GM23338 (cell line): ENCODE results near the gene HAP1. TPM values are rescaled to one million over a fixed set of nuclear protein-coding genes. Genes with fewer than 3 reads are reported as not detected.

Experiments
- ATAC-seq: fragments of 200-7000 bp; cut with Tn5 transposase; 3 replicates; pipeline ENCODE4 v1.9.1; 2020
- DNase-seq: peaks from one replicate; pipeline ENCODE4 v3.0.0-alpha.2; 2015; ENCODE audit warnings: low spot score
- H2AFZ ChIP-seq: fragments of 200-600 bp; sonication (generic); 2 replicates; pipeline ENCODE4 v1.8.0; 2016; ENCODE audit warnings: antibody characterized with exemption, mild to moderate bottlenecking, moderate library complexity
- H3F3A ChIP-seq: fragments of 200-600 bp; sonication (generic); replicated peaks from 2 replicates; pipeline ENCODE4 v1.8.0; 2017; ENCODE audit warnings: antibody characterized with exemption, mixed run types, low read depth
- H3K27ac ChIP-seq: fragments of 200-600 bp; sonication (generic); 2 replicates; pipeline ENCODE4 v1.6.1; 2016; ENCODE audit warnings: low read depth
- H3K27me3 ChIP-seq: fragments of 200-600 bp; sonication (generic); 2 replicates; pipeline ENCODE4 v1.8.0; 2016; ENCODE audit warnings: mild to moderate bottlenecking, mixed run types, moderate library complexity; ENCODE audit not compliant: insufficient read depth
- H3K36me3 ChIP-seq: fragments of 200-600 bp; sonication (generic); 2 replicates; pipeline ENCODE4 v1.8.0; 2016; ENCODE audit warnings: mild to moderate bottlenecking; ENCODE audit not compliant: insufficient read depth
- H3K4me1 ChIP-seq: fragments of 200-600 bp; sonication (generic); 2 replicates; pipeline ENCODE4 v1.8.0; 2016; ENCODE audit warnings: mild to moderate bottlenecking, moderate library complexity; ENCODE audit not compliant: insufficient read depth
- H3K4me2 ChIP-seq: fragments of 200-600 bp; sonication (generic); 2 replicates; pipeline ENCODE4 v1.7.1; 2017; ENCODE audit warnings: mixed run types
- H3K4me3 ChIP-seq: fragments of 200-600 bp; sonication (generic); 2 replicates; pipeline ENCODE4 v1.6.1; 2016; ENCODE audit warnings: mixed run types
- H3K79me2 ChIP-seq: fragments of 200-600 bp; sonication (generic); replicated peaks from 2 replicates; pipeline ENCODE4 v1.8.0; 2017; ENCODE audit warnings: mild to moderate bottlenecking; ENCODE audit not compliant: insufficient read depth
- H3K9me2 ChIP-seq: fragments of 200-600 bp; sonication (generic); 2 replicates; pipeline ENCODE4 v1.8.0; 2017; ENCODE audit not compliant: insufficient read depth
- H4K20me1 ChIP-seq: fragments of 200-600 bp; sonication (generic); replicated peaks from 2 replicates; pipeline ENCODE4 v1.8.0; 2017; ENCODE audit warnings: mild to moderate bottlenecking; ENCODE audit not compliant: insufficient read depth
- H3K27ac Mint-ChIP-seq: 2 replicates; pipeline ENCODE4 v1.8.0; 2020; ENCODE audit warnings: inconsistent platforms, mild to moderate bottlenecking, moderate library complexity, mixed read lengths
- H3K27me3 Mint-ChIP-seq: 3 replicates; pipeline ENCODE4 v1.8.0; 2022; ENCODE audit warnings: low read depth, mild to moderate bottlenecking, moderate library complexity, mixed read lengths, inconsistent platforms; ENCODE audit not compliant: insufficient read depth, poor library complexity
- H3K36me3 Mint-ChIP-seq: 3 replicates; pipeline ENCODE4 v1.8.0; 2021; ENCODE audit warnings: low read depth, mild to moderate bottlenecking, inconsistent platforms, moderate library complexity, mixed read lengths
- H3K4me1 Mint-ChIP-seq: 3 replicates; pipeline ENCODE4 v1.8.0; 2020; ENCODE audit warnings: mild to moderate bottlenecking, inconsistent platforms, mixed read lengths
- H3K4me3 Mint-ChIP-seq: 3 replicates; pipeline ENCODE4 v1.8.0; 2021; ENCODE audit warnings: moderate library complexity, mild to moderate bottlenecking, inconsistent platforms, mixed read lengths
- H3K9me3 Mint-ChIP-seq: 3 replicates; pipeline ENCODE4 v1.8.0; 2020; ENCODE audit warnings: moderate library complexity, mild to moderate bottlenecking, inconsistent platforms, mixed read lengths
- CTCF ChIP-seq, 2 experiments: fragments of 200-600 bp in 1 of 2; sonication (generic) in 1 of 2; conservative IDR thresholded peaks; 2 replicates each; pipeline versions ENCODE4 v1.5.1 to v1.6.1; 2016 to 2017; ENCODE audit warnings: antibody characterized with exemption in 2 of 2, low read depth in 2 of 2, mild to moderate bottlenecking in 2 of 2, moderate library complexity in 1 of 2
- ETS1 ChIP-seq: IDR thresholded peaks from 2 replicates; pipeline ENCODE4 v1.6.1; 2016; ENCODE audit warnings: antibody characterized with exemption
- JUNB ChIP-seq: IDR thresholded peaks from one replicate; pipeline ENCODE4 v1.6.1; 2016; ENCODE audit warnings: antibody characterized with exemption; ENCODE audit not compliant: unreplicated experiment
- NANOG ChIP-seq: IDR thresholded peaks from 2 replicates; pipeline ENCODE4 v1.6.1; 2016; ENCODE audit warnings: antibody characterized with exemption, borderline replicate concordance
- STAT1 ChIP-seq: IDR thresholded peaks from one replicate; pipeline ENCODE4 v1.6.1; 2016; ENCODE audit warnings: antibody characterized with exemption; ENCODE audit not compliant: unreplicated experiment
- polyA plus RNA-seq: library from polyadenylated mRNA; unstranded; fragments of >200 nt; fragmentation: Nextera tagmentation; extraction: Ambion mirVana; gene quantifications from 2 replicates; pipeline ENCODE4 v1.2.1, GENCODE V29; 2016
- total RNA-seq: library from RNA; depleted of rRNA; stranded (reverse); fragments of >200 nt; shearing (Covaris generic); gene quantifications from 2 replicates; pipeline ENCODE4 v1.2.3, GENCODE V29; 2014

The HAP1 gene
- total and polyA plus RNA-seq, 2 experiments from 2014 or later = 1.6 to 2.2 TPM

GRCh38 chr17:41775394-41776226, 41.2 kb upstream of the HAP1 start:
- Mint-ChIP-seq H3K27me3 (peaks cover 9% of the 10 kb centered on the region), H3K9me3 (no peaks in the 10 kb centered on the region), H3K4me1 (peaks cover 54% of the 10 kb centered on the region), H3K27ac (peak overlapping the region; percentile 85), H3K36me3 (peaks cover 21% of the 10 kb centered on the region), H3K4me3 (no peak overlapping the region; the same call in 2 of the 3 replicates)
- peaks cover 65% of the 10 kb centered on the region for H3K79me2 ChIP-seq
- H3K4me1 ChIP-seq = peaks cover 56% of the 10 kb centered on the region
- no peak overlapping the region for H2AFZ ChIP-seq
- DNase-seq (peak; percentile 68), ATAC-seq (peak; percentile 70)
- TF ChIP-seq JUNB = no peak
- no peak for TF ChIP-seq STAT1
- peaks cover 15% of the 10 kb centered on the region; the same call in 1 of the 2 replicates for H3F3A ChIP-seq
- H3K36me3 ChIP-seq = no peaks in the 10 kb centered on the region
- H3K27ac ChIP-seq = peak overlapping the region; percentile 88; the same call in 1 of the 2 replicates
- no peaks in the 10 kb centered on the region for H3K27me3 ChIP-seq
- peak overlapping the region; percentile 36; the same call in 1 of the 2 replicates for H3K4me3 ChIP-seq
- peak overlapping the region; percentile 69 for H3K4me2 ChIP-seq
- no peaks in the 10 kb centered on the region for H3K9me2 ChIP-seq
- peaks cover 4% of the 10 kb centered on the region for H4K20me1 ChIP-seq

DNA sequence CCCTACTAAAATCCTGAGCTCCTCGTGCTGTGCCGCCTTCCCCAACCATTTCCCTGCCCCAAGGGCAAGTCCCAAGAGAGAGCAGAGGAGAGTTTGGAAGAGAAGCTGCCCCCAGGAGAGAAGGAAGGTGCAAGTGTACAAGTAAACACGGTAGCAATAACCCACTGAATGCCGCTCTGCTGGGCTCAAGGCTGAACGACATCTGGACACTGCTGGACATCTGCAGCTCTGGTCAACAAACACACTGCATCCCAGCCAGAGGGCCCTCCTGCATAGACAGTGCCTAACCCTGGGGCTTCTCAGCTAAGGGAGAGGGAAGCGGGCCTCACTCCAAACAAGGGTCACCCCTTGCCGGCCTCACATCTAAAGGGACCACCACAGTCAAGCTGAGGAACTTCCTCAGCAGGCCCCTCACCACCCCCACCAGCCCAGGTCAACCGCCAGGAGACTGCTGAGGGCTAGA, 39.3 kb upstream of the HAP1 start:
- peaks cover 56% of the 10 kb centered on the region for H3K4me1 ChIP-seq
- H3K27me3 ChIP-seq = no peaks in the 10 kb centered on the region
- no peak for DNase-seq
- H3K4me3 ChIP-seq = no peak overlapping the region
- H3K36me3 ChIP-seq = no peaks in the 10 kb centered on the region
- no peak overlapping the region for H2AFZ ChIP-seq
- TF ChIP-seq CTCF (conservative IDR thresholded peaks at IDR 0.05; ENCODE audit: low read depth in 2 of 2) (peak in 1 of 2 experiments; percentile 20; a peak in 1 of 4 replicates), ETS1 (no peak), JUNB (no peak), NANOG (no peak)
- peak overlapping the region; percentile 94 for H3K27ac Mint-ChIP-seq
- peak overlapping the region; percentile 63; the same call in 1 of the 2 replicates for H3K27ac ChIP-seq
- peaks cover 52% of the 10 kb centered on the region for H3K4me1 Mint-ChIP-seq
- no peak overlapping the region; the same call in 1 of the 3 replicates for H3K4me3 Mint-ChIP-seq
- H3F3A ChIP-seq = peaks cover 18% of the 10 kb centered on the region; the same call in 1 of the 2 replicates
- peak overlapping the region; percentile 68 for H3K4me2 ChIP-seq
- peaks cover 13% of the 10 kb centered on the region for H3K27me3 Mint-ChIP-seq
- no peaks in the 10 kb centered on the region for H3K9me2 ChIP-seq
- no peaks in the 10 kb centered on the region; the same call in none of the 2 replicates for H4K20me1 ChIP-seq
- peaks cover 37% of the 10 kb centered on the region for H3K36me3 Mint-ChIP-seq
- H3K79me2 ChIP-seq = peaks cover 46% of the 10 kb centered on the region
- no peaks in the 10 kb centered on the region for H3K9me3 Mint-ChIP-seq
- no peak for ATAC-seq
